AG09319 (cell line): Measurements from ENCODE around the gene CDKAL1.

Source experiments
- DNase-seq: peaks from one replicate; pipeline ENCODE4 v3.0.0-alpha.2; 2010; ENCODE audit warnings: low read depth; ENCODE audit errors: extremely low read depth
- TF ChIP-seq, protein P1 (sequence below): IDR thresholded peaks from 2 replicates; pipeline ENCODE4 v1.5.1; 2011; ENCODE audit warnings: low read depth, mild to moderate bottlenecking, inconsistent platforms, low read length, moderate library complexity

The CDKAL1 gene

DNA sequence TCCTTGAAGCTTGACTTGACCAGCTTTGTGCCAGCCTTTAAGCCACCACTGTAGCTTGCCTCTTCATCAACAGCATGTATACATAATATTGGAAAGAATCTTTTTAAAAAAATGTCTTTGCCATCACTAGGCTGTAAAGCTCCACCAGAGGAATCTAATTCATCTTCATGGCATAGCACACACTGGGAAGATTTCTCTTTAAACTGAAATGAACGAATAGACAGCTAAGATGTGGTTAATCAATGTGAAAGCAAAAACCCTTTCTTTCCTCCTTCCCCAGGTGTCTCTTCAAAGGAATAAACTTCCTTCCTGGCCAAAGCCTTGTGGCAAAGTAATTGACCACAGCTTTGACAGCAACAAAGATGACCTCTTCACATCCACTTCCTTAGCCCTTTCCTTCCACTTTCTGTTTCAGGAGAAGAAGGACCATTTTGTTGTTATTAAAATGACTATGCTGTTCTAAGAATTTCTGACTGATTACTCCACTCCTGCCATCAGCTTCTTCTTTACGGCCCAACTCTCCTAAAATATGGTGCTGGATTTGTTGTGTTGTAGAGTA is 630.6 kb downstream of the CDKAL1 start:
- DNase-seq, result no peak
- TF ChIP-seq, protein P1, sequence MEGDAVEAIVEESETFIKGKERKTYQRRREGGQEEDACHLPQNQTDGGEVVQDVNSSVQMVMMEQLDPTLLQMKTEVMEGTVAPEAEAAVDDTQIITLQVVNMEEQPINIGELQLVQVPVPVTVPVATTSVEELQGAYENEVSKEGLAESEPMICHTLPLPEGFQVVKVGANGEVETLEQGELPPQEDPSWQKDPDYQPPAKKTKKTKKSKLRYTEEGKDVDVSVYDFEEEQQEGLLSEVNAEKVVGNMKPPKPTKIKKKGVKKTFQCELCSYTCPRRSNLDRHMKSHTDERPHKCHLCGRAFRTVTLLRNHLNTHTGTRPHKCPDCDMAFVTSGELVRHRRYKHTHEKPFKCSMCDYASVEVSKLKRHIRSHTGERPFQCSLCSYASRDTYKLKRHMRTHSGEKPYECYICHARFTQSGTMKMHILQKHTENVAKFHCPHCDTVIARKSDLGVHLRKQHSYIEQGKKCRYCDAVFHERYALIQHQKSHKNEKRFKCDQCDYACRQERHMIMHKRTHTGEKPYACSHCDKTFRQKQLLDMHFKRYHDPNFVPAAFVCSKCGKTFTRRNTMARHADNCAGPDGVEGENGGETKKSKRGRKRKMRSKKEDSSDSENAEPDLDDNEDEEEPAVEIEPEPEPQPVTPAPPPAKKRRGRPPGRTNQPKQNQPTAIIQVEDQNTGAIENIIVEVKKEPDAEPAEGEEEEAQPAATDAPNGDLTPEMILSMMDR, result no peak

DNA sequence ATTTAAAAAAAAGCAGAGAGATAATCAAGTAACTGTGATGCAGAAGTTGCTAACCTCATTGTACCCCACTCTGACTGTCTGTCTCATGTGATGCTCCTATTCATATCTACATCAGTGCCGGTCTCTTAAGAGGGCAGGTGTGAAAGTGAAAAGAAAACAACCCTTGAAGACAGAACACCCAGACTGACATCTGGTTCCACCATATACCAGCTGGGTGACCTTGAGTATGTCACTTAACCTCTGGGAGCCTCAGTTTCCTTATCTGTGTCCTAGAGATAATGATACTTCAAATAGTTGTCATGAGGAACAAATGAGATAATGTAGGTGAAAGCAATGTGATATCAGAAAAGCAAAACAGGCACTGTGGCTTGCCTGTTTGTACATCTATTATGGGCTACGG is 632.5 kb downstream of the CDKAL1 start:
- DNase-seq, result no peak
- TF ChIP-seq, protein P1, result no peak

DNA sequence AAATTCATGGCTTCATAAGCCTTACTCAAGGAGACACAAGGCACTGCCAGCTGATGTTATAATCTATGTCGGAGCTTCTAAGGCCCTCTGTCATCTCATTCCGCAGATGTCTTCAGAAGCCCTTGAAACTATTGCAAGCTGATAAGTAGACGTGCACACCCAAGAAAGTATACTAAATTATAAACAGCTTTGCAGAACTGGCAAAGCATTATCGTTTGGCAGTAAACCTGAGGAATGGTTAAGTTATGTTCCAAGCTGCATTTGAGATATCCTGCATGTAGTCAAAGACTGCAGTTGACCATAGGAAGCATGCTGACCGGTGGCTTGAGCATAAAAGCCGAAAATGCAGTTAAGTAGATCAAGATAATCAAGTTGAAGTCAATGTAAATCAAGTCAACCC is 633.5 kb downstream of the CDKAL1 start:
- DNase-seq, result no peak
- TF ChIP-seq, protein P1, result no peak

GRCh38 chr6:21171801-21172200 is 637.5 kb downstream of the CDKAL1 start:
- DNase-seq, result no peak
- TF ChIP-seq, protein P1, result no peak

DNA sequence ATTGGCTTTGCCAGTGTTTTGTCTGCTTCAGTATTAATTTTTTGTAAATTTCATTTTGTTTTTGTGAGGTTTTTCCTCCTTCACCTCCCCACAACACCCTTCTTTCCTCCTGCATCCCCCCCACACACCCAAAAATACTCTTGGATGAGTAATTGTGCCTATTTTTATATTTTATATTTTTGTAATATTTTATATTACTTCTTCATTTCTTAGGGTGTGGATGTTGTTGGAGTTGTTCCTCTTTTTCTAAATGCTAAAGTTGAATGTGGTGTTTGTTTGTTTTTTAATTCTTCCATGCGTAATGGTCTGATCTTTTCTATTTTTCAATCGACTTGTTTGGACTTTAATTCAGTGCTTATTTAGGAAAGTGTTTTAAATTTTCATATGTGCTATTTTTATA is 638.8 kb downstream of the CDKAL1 start:
- TF ChIP-seq, protein P1, result no peak
- DNase-seq, result no peak

DNA sequence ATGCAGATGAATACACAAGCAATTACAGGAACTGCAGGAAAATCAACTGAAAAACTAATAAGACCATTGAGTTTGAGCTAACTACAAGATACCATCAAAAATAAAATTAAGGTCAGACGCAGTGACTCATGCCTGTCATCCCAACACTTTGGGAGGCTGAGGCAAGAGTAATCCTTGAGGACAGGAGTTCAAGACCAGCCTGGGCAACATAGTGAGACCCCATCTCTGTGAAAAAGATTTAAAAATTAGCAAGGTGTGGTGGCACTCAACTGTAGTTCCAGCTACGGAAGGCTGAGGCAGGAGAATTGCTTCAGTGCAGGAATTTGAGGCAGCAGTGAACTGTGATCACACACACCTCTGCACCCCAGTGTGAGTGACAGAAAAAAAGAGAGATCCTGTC is 639.4 kb downstream of the CDKAL1 start:
- TF ChIP-seq, protein P1, result no peak
- no peak for DNase-seq

GRCh38 chr6:21176197-21176596 is 641.9 kb downstream of the CDKAL1 start:
- DNase-seq, result no peak
- TF ChIP-seq, protein P1, result no peak
